HG03159 (cell line): ENCODE results near the gene CDC5L.
"Not testable (repeated sequence)": the region's sequence is repeated elsewhere in the genome, so short reads cannot be mapped to it uniquely, and the experiment has no call there.

Source experiments
- ATAC-seq: cut with Tn5 transposase; IDR thresholded peaks from one replicate; pipeline ENCODE4 v1.9.1; 2021; ENCODE audit warnings: mild to moderate bottlenecking, moderate library complexity; ENCODE audit not compliant: unreplicated experiment

Gene CDC5L

DNA sequence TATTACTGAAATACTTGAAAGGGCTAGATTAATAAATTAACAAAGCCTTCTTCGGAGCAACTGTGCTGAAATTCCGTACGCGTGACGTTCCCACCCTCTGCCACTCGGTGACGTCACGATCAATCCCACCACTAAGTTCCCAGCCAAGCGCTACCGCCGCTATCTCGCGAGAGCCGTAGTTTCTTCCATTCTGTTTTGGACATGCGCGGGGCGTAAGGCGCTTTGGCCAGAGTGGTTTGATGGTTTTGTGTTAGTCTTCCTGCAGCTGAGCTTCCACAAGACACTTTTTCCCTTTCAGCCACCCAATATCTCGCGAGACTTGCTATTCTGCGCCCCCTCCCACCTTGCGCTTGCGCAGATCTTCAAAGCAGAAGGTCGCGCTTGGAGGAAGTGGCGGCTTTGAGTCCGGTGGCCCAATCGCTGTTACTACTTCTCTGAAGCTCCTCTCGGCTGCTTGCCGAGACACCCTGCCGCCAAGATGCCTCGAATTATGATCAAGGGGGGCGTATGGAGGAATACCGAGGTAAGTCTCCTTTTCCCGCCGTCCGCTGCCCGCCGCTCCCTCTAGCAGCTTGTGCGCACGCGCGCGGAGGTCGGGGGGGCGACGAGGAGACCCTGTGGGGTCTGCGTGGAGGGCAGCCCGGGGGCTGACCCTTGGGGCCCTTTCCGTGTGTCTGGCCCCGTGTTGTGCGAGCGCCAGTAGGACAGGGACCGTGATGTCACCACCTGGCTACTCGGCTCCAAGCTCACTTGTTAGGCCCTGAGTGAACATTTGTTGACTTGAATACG, at the start of gene CDC5L:
Gene CDC5L, plus strand, starts transcription at position 361 of the 789 bp plus-strand sequence. Its CDS starts 118 bp downstream, at position 479.
- peak; percentile 90 for ATAC-seq

DNA sequence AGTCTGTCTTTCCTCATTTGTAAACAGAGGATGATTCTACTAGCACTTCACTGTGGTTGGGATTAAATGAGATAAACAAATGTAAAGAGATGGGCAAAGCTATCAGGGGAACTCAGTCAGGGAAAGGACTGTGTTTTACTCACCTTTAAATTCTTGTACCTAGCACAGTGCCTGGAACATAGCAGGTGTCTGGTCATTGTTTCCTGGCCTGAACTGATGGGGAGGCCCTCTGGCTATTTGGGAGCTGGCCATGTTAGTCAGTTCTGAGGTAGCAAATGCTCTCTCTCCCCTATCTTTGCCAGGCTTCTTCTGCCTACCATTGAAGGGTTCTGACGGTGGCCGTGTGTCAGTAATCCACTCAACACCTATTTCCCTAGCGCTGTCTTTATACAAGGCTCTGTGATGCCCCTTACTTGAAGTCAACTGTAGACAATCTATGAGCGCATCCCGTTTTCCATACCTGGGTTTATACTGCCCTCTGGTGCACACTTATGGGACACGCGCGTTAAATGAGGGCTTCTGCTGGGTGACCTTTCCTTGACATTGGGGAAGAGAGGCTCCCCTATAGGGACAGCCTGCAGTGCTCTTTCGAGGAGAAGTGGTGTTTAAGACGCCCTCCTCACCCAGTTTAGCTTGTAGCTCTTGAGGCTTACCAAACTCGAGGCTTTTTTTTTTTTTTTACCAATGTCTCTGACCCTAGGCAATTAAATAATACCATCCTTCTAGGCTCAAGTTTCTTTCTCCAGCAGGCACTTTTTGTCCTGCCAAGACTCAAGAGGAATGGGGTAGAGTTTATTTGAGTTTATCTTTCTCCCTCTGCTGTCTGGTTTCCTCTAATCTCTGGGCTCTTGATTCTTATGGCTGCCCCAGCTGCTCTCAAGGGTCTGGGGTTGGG, 49.0 kb upstream of the CDC5L start:
- ATAC-seq, result peak; percentile 70

DNA sequence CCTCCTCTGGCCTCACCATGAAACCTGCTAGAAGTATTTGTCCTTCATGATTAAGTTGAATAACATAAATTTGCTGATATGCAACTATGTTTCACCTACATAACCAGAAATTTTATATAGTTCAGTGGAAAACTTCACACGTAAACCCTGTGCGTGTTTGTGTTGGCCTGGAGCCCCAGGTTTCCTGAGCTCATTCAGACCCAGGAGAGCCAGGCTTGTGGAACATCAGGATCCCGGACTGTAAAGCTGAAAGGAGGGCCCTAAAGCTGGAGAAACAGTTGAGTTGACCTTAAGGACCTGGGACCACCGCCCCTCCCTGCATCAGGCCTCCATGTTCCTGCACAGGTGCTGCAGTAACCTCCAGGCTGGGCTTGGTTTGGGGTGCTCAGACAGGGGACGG, 48.2 kb upstream of the CDC5L start:
- ATAC-seq, result no peak

DNA sequence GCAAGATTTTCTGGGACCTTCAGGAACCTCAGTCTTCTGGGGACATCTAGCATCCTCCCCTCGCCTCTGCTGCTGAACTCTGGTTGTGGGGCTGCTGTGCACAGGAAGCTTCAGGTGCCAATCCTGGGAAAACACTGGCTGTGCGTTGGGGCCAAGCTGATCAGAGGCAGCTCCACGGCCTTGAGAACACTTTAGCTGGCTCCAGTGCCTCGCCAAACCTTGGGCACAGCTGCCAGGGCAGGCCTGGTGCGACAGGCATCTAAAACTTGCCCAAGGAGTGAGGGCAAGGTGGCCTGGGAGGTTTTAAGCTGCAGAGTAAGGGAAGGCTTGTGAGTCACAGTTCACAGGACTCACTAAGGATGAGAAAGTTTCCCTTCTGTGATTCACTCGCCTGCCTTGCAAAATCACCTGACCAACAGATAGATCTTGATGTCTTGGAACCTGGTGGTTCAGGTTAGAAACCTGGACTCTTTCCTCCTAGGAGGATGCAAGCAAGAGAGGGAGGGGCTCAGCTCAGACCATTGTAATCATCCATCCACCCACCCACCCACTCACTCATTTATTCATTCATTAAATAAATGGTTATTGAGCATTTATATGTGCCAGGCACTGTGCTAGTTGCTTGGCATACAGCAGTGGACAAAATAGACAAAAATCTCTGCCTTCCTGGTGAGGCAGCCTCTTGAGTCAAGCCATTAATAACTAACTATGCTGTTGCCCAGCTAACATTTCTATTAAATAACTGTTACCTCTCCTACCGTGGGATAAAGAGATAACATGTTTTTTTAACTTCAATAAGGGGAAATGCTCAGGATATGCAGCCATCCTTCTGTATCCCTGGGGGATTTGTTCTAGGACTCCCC, 47.5 kb upstream of the CDC5L start:
- no peak for ATAC-seq

DNA sequence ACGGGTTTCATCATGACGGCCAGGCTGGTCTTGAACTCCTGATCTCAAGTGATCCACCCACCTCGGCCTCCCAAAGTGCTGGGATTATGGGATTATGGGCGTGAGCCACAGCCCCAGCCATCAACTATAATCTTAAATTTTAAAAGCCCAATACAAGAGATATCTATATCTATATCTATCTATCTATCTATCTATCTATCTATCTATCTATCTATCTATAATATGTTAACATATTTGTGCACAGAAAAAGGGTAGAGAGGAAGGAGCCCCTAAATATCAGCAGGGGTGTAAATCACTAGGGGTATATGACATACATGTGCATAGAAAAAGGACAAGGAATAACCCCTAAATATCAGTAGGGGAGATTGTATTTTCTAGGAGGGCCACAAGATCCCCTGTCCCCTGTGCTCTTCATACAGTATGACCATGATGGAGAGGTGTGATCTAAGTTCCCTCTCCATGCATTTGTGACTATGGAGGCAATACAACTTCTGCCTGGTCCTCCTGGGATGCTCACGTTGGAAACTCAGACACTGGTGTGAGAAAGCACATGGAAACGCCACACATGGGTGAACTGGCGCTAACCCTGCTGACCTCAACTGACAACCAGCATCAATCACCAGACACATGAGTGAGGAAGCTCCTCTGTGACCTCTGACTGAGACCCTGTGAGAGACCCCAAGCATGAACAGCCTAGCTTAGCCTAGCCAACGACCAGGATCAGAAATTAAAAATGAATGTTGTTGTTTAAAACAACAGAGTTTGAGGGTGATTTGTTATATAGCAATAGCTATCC, 46.2 kb upstream of the CDC5L start:
- no peak for ATAC-seq

DNA sequence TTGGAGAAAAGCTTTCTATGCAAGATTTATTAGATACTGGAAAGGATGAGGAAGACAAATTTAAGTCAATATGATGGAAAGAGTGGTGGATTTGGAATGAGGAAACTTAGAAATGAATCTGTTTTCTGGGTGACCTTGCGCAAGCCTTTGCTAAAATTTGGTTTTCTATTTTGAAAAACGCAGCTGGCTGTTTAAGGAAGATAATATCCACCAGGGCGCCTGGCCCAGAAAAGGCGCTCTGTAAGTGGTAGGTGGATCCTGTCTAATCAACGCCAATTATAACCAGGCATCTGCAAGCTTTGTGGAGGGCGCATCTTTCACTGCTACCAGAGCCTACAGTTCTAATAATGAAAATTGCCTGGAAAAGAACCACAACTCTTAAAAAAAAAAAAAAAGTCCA, 45.5 kb upstream of the CDC5L start:
- no peak for ATAC-seq

GRCh38 chr6:44342489-44342888, 45.0 kb upstream of the CDC5L start, which contains the start of gene SPATS1:
Gene SPATS1 (plus strand): TSS chr6:44342650. CDS start chr6:44343096, 446 bp downstream.
- no peak for ATAC-seq

GRCh38 chr6:44346818-44347217, 40.7 kb upstream of the CDC5L start:
- ATAC-seq, result not testable (repeated sequence)

DNA sequence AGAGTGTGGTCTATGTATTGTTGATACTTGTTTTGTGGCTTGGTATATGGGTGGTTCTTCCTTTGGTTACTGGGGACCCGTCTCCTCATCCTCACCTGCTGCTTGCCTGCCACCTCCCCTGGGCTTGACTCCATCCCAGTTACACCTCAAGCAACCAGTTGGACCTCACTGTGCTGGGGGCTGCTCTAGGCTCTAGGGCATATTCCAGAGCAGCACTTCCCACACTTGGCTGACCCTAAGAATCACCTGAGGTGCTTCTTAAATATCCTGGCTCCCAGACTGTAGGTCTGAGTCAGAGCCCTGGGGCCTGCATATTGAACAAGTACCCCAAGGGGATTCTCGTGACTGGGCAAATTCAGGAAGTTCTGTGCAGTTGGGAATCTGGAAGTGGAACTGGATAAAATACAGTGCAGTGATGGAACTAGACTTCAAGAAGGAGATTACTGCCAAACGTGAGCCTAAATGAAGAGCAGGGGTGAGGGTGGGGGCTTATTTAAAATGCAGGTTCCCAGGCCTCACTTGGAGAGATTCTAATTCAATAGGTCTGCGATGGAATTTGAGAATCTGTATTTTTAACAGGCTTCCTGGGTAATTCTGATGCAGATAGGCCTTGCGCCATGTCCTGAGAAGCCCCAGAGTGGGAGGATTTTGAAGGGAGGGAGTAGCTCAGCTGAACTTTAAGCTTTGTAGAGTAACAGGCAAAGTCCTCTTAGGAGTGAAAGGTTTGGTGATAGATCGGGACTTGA, 37.4 kb upstream of the CDC5L start:
- no peak for ATAC-seq

- ATAC-seq, result not testable (repeated sequence)
Measured at GRCh38 chr6:44350650-44350994, 36.9 kb upstream of the CDC5L start.

GRCh38 chr6:44352259-44352658, 35.2 kb upstream of the CDC5L start:
- ATAC-seq, result no peak

- no peak for ATAC-seq
Measured at GRCh38 chr6:44353336-44353735, 34.2 kb upstream of the CDC5L start.

- ATAC-seq, result no peak
Measured at GRCh38 chr6:44355640-44356039, 31.9 kb upstream of the CDC5L start.

GRCh38 chr6:44356487-44356886, 31.0 kb upstream of the CDC5L start:
- ATAC-seq, result no peak

DNA sequence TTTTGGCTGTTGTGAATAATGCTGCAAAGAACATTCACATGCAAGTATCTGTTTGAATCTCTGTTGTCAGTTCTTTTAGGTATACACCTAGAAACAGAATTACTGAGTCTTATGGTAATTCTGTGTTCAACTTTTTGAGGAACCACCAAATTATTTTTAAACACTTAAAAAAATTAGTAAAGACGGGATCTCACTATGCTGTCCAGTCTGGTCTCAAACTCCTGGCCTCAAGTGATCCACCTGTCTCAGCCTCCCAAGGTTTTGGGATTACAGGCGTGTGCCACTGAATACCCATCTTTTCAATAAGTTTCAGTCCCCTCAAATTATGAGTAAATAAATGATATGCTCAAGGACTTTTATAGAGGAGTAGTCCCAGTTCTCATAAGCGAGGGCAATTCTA, 27.5 kb upstream of the CDC5L start:
- no peak for ATAC-seq

DNA sequence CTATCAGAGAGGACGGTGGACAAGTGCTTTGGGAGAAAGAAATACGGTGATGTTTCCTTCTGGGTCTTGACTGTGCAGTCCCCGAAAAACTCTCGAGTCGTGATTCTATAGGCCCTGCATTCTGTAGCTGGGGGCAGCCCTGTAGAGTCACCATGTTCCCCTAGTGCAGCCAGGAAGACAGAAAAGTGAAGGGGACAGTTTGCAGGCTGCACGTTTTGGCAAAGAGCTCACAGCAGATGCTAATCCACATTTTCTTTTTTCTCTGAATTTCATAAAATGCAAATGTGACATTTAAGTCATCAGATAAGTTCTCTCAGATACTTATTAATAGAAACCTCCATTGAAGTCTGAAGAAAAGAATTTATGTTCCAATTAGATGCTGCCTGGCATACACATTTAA, 25.6 kb upstream of the CDC5L start:
- ATAC-seq, result no peak

DNA sequence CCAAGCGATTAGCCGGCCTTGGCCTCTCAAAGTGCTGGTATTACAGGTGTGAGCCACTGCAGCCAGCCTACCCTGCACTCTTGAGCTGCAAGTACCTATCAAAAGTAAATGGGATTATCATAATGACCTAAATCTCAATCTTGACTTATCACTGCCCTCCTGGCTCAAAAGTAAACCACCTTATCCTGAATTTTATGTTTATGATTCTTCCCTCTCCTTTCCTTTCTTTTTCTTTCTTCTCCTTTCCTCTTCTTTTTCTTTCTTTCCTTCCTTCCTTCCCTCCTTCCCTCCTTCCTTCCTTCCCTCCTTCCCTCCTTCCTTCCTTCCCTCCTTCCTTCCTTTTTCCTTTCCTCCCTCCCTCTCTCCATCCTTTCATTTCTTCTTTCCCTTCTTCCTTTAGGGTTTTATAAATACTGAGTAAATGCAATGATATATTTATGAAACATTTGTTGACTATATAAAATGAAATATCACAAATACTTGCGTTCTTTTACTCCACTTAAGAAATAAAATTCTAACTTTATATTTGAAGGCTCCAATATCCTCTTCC, 24.1 kb upstream of the CDC5L start:
- ATAC-seq, result no peak

GRCh38 chr6:44366781-44367180, 20.7 kb upstream of the CDC5L start:
- no peak for ATAC-seq

- ATAC-seq, result no peak
Measured at GRCh38 chr6:44367681-44368080, 19.8 kb upstream of the CDC5L start.
